SK-N-SH (cell line): Measurements from ENCODE around the gene RAB33A. TPM values are rescaled to one million over a fixed set of nuclear protein-coding genes. Genes with fewer than 3 reads are reported as not detected.

ENCODE experiments used
- CTCF ChIA-PET: fragments of 300-600, 350-600 bp; formaldehyde crosslinking; extraction: SDS; loops from one replicate; lab custom pipeline; 2021; lab: Yijun Ruan, JAX
- POLR2A ChIA-PET: fragments of 350-600 bp; sonication (Branson Sonifier 250); formaldehyde crosslinking; extraction: SDS; loops from one replicate; lab custom pipeline; 2020; ENCODE audit warnings: antibody characterized with exemption, inconsistent platforms; lab: Yijun Ruan, JAX
- DNase-seq: peaks from one replicate; pipeline ENCODE4 v3.0.0; 2012
- H2AFZ ChIP-seq: fragments of 200-600 bp; sonication (generic); 2 replicates; pipeline ENCODE4 v1.8.1; 2016; ENCODE audit warnings: antibody characterized with exemption, mild to moderate bottlenecking, low read depth
- H3F3A ChIP-seq: fragments of 200-600 bp; sonication (generic); replicated peaks from 2 replicates; pipeline ENCODE3; 2016; ENCODE audit warnings: antibody characterized with exemption, mild to moderate bottlenecking; ENCODE audit not compliant: insufficient read depth
- H3K27ac ChIP-seq, 2 experiments: fragments of 200-500 bp in 1 of 2; fragments of 200-600 bp in 1 of 2; sonication (Bioruptor generic) in 1 of 2; sonication (generic), shearing (Covaris generic) in 1 of 2; 2 replicates each; pipeline versions ENCODE4 v1.5.1 to v1.6.1; 2014 to 2016; ENCODE audit warnings: low read depth in 2 of 2, inconsistent platforms in 1 of 2, low read length in 1 of 2, mild to moderate bottlenecking in 1 of 2, mixed read lengths in 1 of 2
- H3K27me3 ChIP-seq: fragments of 200-600 bp; sonication (generic), shearing (Covaris generic); 2 replicates; pipeline ENCODE4 v1.6.1; 2016; ENCODE audit warnings: mixed run types; ENCODE audit not compliant: insufficient read depth
- H3K36me3 ChIP-seq, 2 experiments: fragments of 200-500 bp in 1 of 2; fragments of 200-600 bp in 1 of 2; sonication (Bioruptor generic) in 1 of 2; sonication (generic) in 1 of 2; replicated peaks in 1 of 2; 2 replicates each; pipeline versions ENCODE3 to v1.5.1; 2014 to 2016; ENCODE audit warnings: low read length in 1 of 2, mild to moderate bottlenecking in 1 of 2; ENCODE audit not compliant: insufficient read depth in 2 of 2, control insufficient read depth in 1 of 2
- H3K4me1 ChIP-seq, 2 experiments: fragments of 200-500 bp in 1 of 2; fragments of 200-600 bp in 1 of 2; sonication (Bioruptor generic) in 1 of 2; sonication (generic), shearing (Covaris generic) in 1 of 2; 2 replicates each; pipeline versions ENCODE4 v1.5.1 to v1.6.1; 2014 to 2016; ENCODE audit warnings: low read depth in 1 of 2, low read length in 1 of 2, mixed run types in 1 of 2; ENCODE audit not compliant: insufficient read depth in 2 of 2, control insufficient read depth in 1 of 2
- H3K4me2 ChIP-seq: fragments of 200-600 bp; sonication (generic), shearing (Covaris generic); 2 replicates; pipeline ENCODE4 v1.6.1; 2017; ENCODE audit warnings: mixed run types
- H3K4me3 ChIP-seq, 2 experiments: fragments of 200-500 bp in 1 of 2; fragments of 200-600 bp in 1 of 2; sonication (Bioruptor generic) in 1 of 2; sonication (generic), shearing (Covaris generic) in 1 of 2; 2 replicates each; pipeline versions ENCODE4 v1.5.1 to v1.8.1; 2014 to 2016; ENCODE audit warnings: low read depth in 2 of 2, inconsistent platforms in 1 of 2, low read length in 1 of 2, mild to moderate bottlenecking in 1 of 2, mixed read lengths in 1 of 2, moderate library complexity in 1 of 2
- H3K79me2 ChIP-seq: fragments of 200-600 bp; sonication (generic); 2 replicates; pipeline ENCODE4 v1.8.1; 2017; ENCODE audit warnings: mild to moderate bottlenecking; ENCODE audit not compliant: insufficient read depth
- H3K9ac ChIP-seq: fragments of 200-600 bp; sonication (generic); 2 replicates; pipeline ENCODE4 v1.6.1; 2017; ENCODE audit warnings: mixed run types
- H3K9me2 ChIP-seq: fragments of 200-600 bp; sonication (generic); 2 replicates; pipeline ENCODE4 v1.6.1; 2017; ENCODE audit warnings: mixed run types
- H3K9me3 ChIP-seq: fragments of 200-600 bp; sonication (generic); 2 replicates; pipeline ENCODE4 v1.6.1; 2017; ENCODE audit warnings: mixed run types, mild to moderate bottlenecking, moderate library complexity
- H4K20me1 ChIP-seq: fragments of 200-600 bp; sonication (generic); 2 replicates; pipeline ENCODE4 v1.6.1; 2017; ENCODE audit warnings: mild to moderate bottlenecking, mixed run types; ENCODE audit not compliant: insufficient read depth
- CTCF ChIP-seq: fragments of 200-600 bp; sonication (generic); IDR thresholded peaks from 2 replicates; pipeline ENCODE4 v1.6.1; 2017; ENCODE audit warnings: antibody characterized with exemption, mild to moderate bottlenecking, moderate library complexity
- ELF1 ChIP-seq: IDR thresholded peaks from 2 replicates; pipeline ENCODE4 v1.4.0; 2012
- EZH2phosphoT487 ChIP-seq: fragments of 200-600 bp; sonication (generic); IDR thresholded peaks from 2 replicates; pipeline ENCODE4 v1.6.1; 2017; ENCODE audit warnings: low read depth, mixed run types, mild to moderate bottlenecking, antibody characterized with exemption, moderate library complexity, borderline replicate concordance
- FOXJ3 ChIP-seq: sonication (generic); formaldehyde crosslinking; IDR thresholded peaks from 2 replicates; pipeline ENCODE4 v1.5.1; 2020; ENCODE audit warnings: mild to moderate bottlenecking, missing genetic modification reagents
- GABPA ChIP-seq: IDR thresholded peaks from 2 replicates; pipeline ENCODE4 v1.4.0; 2012; ENCODE audit warnings: low read depth, mild to moderate bottlenecking
- GATA2 ChIP-seq: sonication (generic); formaldehyde crosslinking; IDR thresholded peaks from 2 replicates; pipeline ENCODE4 v1.5.0; 2020; ENCODE audit warnings: mild to moderate bottlenecking, missing genetic modification reagents
- MAX ChIP-seq: IDR thresholded peaks from 2 replicates; pipeline ENCODE4 v1.4.0; 2012; ENCODE audit warnings: low read depth
- MEF2A ChIP-seq: IDR thresholded peaks from 2 replicates; pipeline ENCODE4 v1.4.0; 2012; ENCODE audit warnings: low read depth, borderline replicate concordance
- NFIC ChIP-seq: IDR thresholded peaks from 2 replicates; pipeline ENCODE4 v1.4.0; 2012; ENCODE audit warnings: borderline replicate concordance
- NRF1 ChIP-seq: IDR thresholded peaks from 2 replicates; pipeline ENCODE4 v1.6.1; 2012; ENCODE audit warnings: low read depth, mild to moderate bottlenecking, low read length
- PBX3 ChIP-seq: IDR thresholded peaks from 2 replicates; pipeline ENCODE4; 2012
- POLR2AphosphoS5 ChIP-seq: IDR thresholded peaks from 2 replicates; pipeline ENCODE4 v1.6.1; 2012; ENCODE audit warnings: low read depth, low read length
- RCOR1 ChIP-seq: fragments of 150-350 bp; IDR thresholded peaks from 2 replicates; pipeline ENCODE4 v1.6.1; 2017; ENCODE audit warnings: antibody characterized with exemption, low read length
- REST ChIP-seq: IDR thresholded peaks from 2 replicates; pipeline ENCODE4 v1.6.1; 2012; ENCODE audit warnings: mild to moderate bottlenecking, low read depth, low read length, moderate library complexity
- RFX5 ChIP-seq: IDR thresholded peaks from 2 replicates; pipeline ENCODE4 v1.6.1; 2012; ENCODE audit warnings: mild to moderate bottlenecking, improper control_type of control experiment, low read length
- RXRA ChIP-seq: IDR thresholded peaks from 2 replicates; pipeline ENCODE4 v1.4.0; 2012; ENCODE audit warnings: low read depth, mild to moderate bottlenecking, borderline replicate concordance
- SMC3 ChIP-seq: IDR thresholded peaks from 2 replicates; pipeline ENCODE4 v1.6.1; 2012; ENCODE audit warnings: low read depth, low read length, improper control_type of control experiment
- TAF1 ChIP-seq: IDR thresholded peaks from 2 replicates; pipeline ENCODE4 v1.6.1; 2012; ENCODE audit warnings: low read depth, mild to moderate bottlenecking, low read length, moderate library complexity, borderline replicate concordance
- YY1 ChIP-seq: IDR thresholded peaks from 2 replicates; pipeline ENCODE4 v1.4.0; 2012; ENCODE audit warnings: low read depth, mild to moderate bottlenecking
- WGBS: methylation state at CpG from one replicate; pipeline ENCODE4 v1.1.6; 2017; ENCODE audit warnings: low lambda C conversion rate; 5-methylcytosine and 5-hydroxymethylcytosine counted together
- polyA plus RNA-seq, 3 experiments: library from polyadenylated mRNA; depleted of rRNA; stranded (reverse); fragments of >200 nt; gene quantifications; 2 replicates each; pipeline ENCODE4 v1.2.3, GENCODE V29; 2012

RAB33A gene
- polyA plus RNA-seq, 1 of the 3 experiments (the other 2 are of a cell fraction) = 1.2 TPM

- Histone ChIP-seq H3K27ac (no peak overlapping the region), H3K9me3 (no peaks in the 10 kb centered on the region), H3K79me2 (no peaks in the 10 kb centered on the region), H3F3A (no peaks in the 10 kb centered on the region), H3K4me3 (no peak overlapping the region), H4K20me1 (no peaks in the 10 kb centered on the region), H3K9ac (no peak overlapping the region), H3K27me3 (no peaks in the 10 kb centered on the region), H3K36me3 (peaks cover 31 to 44% of the 10 kb centered on the region in 2 experiments), H2AFZ (no peak overlapping the region), H3K9me2 (no peaks in the 10 kb centered on the region)
- WGBS = 97% methylated on average over 8 of the region's 8 CpGs
- POLR2A ChIA-PET = no interaction called here
- TF ChIP-seq TAF1 = no peak
- no peak for TF ChIP-seq ELF1
- no peak for TF ChIP-seq POLR2AphosphoS5
- TF ChIP-seq RXRA = no peak
- TF ChIP-seq MAX = no peak
- no peak for TF ChIP-seq PBX3
- TF ChIP-seq RCOR1 = no peak
- TF ChIP-seq EZH2phosphoT487 = no peak
- TF ChIP-seq CTCF = no peak
- no peak for TF ChIP-seq GABPA
- TF ChIP-seq, all 33 proteins: peak for 0
- no peak overlapping the region for H3K4me2 ChIP-seq
- no peaks in the 10 kb centered on the region for H3K4me1 ChIP-seq
- no peak for DNase-seq
- CTCF ChIA-PET = interaction anchor here (1.1 to 1.4 kb wide), 4 partner anchors 15 to 57 kb away, joined by 3 read pairs; no protein-coding TSS in a partner anchor
These were observed 34.8 kb upstream of the RAB33A start for GRCh38 chrX:130136961-130137360.

GRCh38 chrX:130139474-130140201, 32.1 kb upstream of the RAB33A start:
- no peak for DNase-seq
- no peak overlapping the region for H3K4me3 ChIP-seq
- 79% methylated on average over 3 of the region's 3 CpGs for WGBS
- H3K4me1 ChIP-seq = no peaks in the 10 kb centered on the region
- H3K79me2 ChIP-seq = no peaks in the 10 kb centered on the region
- H3K9me2 ChIP-seq = no peaks in the 10 kb centered on the region
- H3K27me3 ChIP-seq = no peaks in the 10 kb centered on the region
- peaks cover 30 to 48% of the 10 kb centered on the region in 2 experiments for H3K36me3 ChIP-seq
- H2AFZ ChIP-seq = no peak overlapping the region
- POLR2A ChIA-PET = no interaction called here
- H3K27ac ChIP-seq = no peak overlapping the region
- CTCF ChIA-PET = interaction anchor here (1.0 to 2.0 kb wide), 2 partner anchors 13 to 60 kb away, joined by 3 to 6 read pairs; no protein-coding TSS in a partner anchor
- H3K9ac ChIP-seq = no peak overlapping the region
- no peaks in the 10 kb centered on the region for H4K20me1 ChIP-seq
- no peaks in the 10 kb centered on the region for H3K9me3 ChIP-seq
- no peaks in the 10 kb centered on the region for H3F3A ChIP-seq
- no peak overlapping the region for H3K4me2 ChIP-seq
- TF ChIP-seq FOXJ3 (CRISPR knock-in tag) (no peak), YY1 (no peak), RXRA (no peak), SMC3 (no peak), GATA2 (CRISPR knock-in tag) (no peak), CTCF (no peak), MEF2A (no peak), NFIC (no peak), REST (no peak), RFX5 (no peak), NRF1 (no peak)
